Measurements from ENCODE around the gene TRMT1L.
"Not testable (repeated sequence)": the region's sequence is repeated elsewhere in the genome, so short reads cannot be mapped to it uniquely, and the experiment has no call there.

TRMT1L gene

GRCh38 chr1:185156854-185157598, at the start of gene TRMT1L, which contains the start of gene SWT1:
Gene TRMT1L (minus strand): TSS chr1:185156953. CDS start chr1:185156712, 241 bp downstream.
Gene SWT1 (plus strand): TSS chr1:185157167. CDS start chr1:185160842, 3,675 bp downstream.
- DNase-seq: peak; percentile 99

- no peak for DNase-seq
These were observed 44.1 kb upstream of the TRMT1L start for GRCh38 chr1:185200889-185201288.

GRCh38 chr1:185198712-185199111, 42.0 kb upstream of the TRMT1L start:
- DNase-seq: not testable (repeated sequence)

GRCh38 chr1:185193756-185194155, 37.0 kb upstream of the TRMT1L start:
- no peak for DNase-seq

DNA sequence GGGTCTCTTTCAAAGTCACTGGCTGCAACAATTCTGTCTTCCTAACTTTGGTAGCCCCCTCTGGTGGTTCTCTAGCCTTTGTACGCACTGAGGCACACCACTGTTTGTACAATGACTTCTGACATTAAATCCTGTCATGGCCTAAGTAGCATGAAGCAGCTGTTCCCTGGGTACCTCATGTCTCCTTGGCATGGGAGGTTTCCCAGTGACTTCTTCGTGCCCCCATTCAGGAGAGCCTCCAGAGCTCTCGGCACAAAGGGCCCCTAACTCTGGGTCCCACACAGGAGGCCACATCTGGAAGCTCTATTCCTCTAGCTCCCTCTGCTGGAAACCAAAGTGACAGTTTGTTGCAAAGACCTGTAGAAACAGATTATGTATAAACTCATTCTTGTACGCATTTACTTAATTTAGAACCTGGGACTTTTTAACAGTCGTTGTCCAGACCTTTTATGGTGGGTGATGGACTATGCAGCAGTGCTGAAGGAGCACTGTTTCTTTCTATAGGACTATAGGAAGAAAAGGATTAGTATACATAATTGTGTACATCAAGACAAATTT, 13.6 kb upstream of the TRMT1L start:
- DNase-seq: peak; percentile 67

GRCh38 chr1:185166106-185166505, 9.4 kb upstream of the TRMT1L start:
- DNase-seq: no peak

- DNase-seq: no peak
These were observed 5.7 kb upstream of the TRMT1L start for GRCh38 chr1:185162491-185162890.

DNA sequence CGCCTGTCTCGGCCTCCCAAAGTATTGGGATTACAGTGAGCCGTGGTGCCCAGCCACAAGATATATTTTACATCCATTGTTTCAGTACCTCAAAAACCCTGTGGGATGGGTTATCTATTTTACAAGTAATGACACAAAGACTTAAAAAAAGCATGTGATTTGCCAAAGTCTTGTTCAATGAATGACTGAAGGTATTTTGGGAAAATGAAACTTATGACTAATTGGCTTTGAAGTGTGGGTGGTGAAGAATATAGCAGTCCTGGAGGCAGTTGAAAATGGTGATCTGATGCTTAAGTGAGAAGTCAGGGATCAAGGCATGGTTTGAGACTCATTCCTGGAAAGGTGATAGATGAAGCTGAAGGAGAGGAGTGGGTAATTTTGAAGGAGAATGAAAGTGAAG, 3.2 kb upstream of the TRMT1L start:
- no peak for DNase-seq

DNA sequence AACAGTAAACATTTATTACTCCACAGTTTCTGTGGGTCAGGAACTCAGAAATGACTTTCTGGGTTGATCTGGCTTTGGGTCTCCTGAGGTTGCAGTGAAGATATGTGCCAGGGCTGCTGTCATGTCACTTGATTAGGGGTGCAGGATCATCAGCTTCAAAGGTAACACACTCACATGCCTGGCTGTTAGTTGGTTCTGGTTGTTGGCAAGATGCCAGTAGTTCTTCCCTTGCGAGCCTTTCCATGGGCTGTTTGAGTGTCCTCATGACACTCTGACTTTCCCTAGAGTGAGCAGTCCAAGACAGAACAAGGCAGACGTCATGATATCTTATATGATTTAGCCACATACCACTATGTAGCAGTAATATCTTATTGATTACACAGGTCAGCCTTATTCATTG, 2.0 kb upstream of the TRMT1L start:
- DNase-seq: no peak

GRCh38 chr1:185157599-185158412, 1.1 kb upstream of the TRMT1L start:
- no peak for DNase-seq

GRCh38 chr1:185156288-185156853, 382 bp downstream of the TRMT1L start:
- no peak for DNase-seq

DNA sequence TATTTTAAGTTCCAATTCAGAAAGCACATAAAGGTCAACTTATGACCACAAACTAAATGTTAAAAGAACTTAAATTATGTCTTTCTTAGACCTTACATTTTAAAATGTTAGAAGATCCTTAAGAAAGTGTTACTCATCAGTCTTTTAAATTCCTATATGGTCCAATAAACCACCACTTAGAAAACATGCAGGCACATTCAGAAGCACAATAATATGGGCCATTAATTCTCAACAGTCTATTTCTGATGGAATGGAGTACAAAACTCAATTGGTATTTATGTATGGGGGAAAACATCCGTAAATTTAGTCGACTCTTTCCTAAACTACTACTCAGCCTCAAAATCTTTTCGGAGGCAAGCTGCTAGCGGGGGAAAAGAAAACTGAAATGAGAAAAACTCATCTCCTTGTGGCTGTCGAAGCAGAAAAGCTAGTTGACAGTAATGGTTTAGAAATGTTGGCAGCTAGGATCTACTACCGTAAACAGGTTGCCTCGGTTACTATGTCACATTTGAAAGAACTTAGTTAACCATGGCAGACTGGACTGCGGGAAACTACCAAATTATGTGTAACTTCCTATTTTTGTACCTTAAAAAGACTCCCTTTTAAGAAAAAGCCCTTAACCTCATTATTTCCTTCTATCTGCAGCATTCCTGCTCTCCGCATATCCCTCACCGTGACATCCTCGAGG, 1.0 kb downstream of the TRMT1L start:
- DNase-seq: no peak

- DNase-seq: no peak
These were observed 1.7 kb downstream of the TRMT1L start for GRCh38 chr1:185154912-185155513.

- DNase-seq: no peak
These were observed 4.5 kb downstream of the TRMT1L start for GRCh38 chr1:185152187-185152767.

DNA sequence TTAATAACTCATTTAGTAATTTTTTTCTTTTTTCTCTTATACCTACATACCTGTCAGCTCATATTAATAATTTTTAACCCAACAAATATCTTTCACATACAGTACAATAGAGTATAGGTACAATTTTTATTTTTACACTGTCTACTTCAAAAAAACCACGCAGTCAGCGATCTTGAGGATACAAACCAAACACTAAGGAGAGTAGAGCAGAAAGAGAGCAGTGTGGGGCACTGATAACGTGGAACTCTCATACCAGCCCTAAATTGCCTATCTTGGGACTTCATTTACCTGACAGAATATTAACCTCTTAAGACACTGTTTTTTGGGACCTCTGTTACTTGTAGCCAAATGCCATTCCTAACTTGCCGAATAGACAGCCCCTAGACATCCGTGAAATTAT, 5.5 kb downstream of the TRMT1L start:
- DNase-seq: no peak

DNA sequence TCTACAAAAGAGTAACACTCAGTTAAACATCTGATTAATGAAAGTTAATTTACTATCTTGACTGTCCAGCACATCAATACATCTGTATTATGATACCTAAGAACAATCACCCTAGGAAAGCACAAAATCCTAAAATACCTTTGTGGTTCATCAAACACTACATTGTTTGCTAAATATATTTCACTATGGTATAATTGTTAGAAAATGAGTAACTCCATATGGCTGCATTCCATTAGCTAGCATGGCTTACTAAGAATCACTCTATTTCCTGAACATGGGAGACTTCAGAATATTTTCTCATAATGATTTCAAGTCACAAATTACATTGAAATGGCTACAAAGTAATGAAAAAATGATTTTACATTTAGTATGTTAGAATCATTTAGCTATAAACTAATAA, 12.5 kb downstream of the TRMT1L start:
- no peak for DNase-seq

- no peak for DNase-seq
These were observed 17.5 kb downstream of the TRMT1L start for GRCh38 chr1:185139246-185139645.

DNA sequence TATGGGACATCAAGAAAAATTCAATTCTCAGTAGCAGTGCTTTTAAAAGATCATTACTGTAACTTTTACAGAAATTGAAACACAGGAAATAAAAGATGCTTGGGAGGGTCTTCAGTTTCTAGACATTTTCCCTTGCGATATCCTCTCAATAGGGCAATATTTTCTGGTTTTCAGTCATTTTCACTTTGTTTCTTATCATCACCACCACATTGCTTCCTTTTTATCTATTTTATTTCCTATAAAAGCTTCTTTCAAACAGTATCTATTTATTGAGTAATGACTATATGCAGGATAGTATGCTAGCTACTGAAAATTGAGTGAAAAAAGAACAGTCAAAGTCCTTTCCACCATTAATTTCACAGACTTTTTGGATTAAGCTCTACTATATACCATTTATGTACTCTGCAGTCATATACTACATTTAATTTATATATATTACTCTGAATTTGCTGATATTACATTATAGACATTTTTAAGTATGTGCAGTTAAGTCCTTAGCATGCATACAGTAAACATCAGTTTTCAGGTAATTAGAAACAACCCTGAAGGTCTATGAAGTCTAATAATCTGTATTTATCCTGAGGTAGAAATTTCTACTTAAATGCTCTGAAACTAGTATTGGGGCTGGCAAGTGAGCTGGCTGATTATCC, 18.7 kb downstream of the TRMT1L start:
- DNase-seq: no peak

- no peak for DNase-seq
These were observed 24.2 kb downstream of the TRMT1L start for GRCh38 chr1:185132534-185132933.

DNA sequence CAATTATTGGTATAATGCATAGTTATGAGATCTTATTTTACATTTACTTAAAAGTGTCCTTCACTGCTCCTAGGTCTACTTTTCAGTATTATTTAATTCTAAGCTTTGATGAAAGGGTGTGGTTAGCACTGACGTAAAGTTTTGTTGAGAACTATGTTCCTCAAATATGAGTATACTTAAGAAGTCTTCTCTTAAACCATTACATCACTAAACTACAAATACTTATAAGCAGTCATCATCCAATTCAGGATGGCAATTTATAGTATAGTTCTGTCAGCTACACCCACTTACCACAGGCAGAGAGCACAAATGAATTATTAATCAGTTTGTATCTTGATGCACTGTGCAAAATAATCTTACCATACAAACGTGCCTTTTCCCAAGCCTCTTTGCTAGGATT, 27.0 kb downstream of the TRMT1L start:
- DNase-seq: no peak

- no peak for DNase-seq
These were observed 44.4 kb downstream of the TRMT1L start for GRCh38 chr1:185112356-185112755.

Data from activated CD4-positive, alpha-beta T cell treated with anti-CD3 and anti-CD28 coated beads, Interleukin-2, amount 50 U/mL, for 16 hours (primary cell).